Astrocyte of the spinal cord (primary cell): Measurements from ENCODE around the gene RGS6.

Experiments used
- DNase-seq: peaks from one replicate; pipeline ENCODE4 v3.0.0; 2011; ENCODE audit warnings: low read depth, low spot score
- H3K4me3 ChIP-seq: 2 replicates; pipeline ENCODE4 v1.5.1; 2011; ENCODE audit warnings: low read depth, mild to moderate bottlenecking, low read length, moderate library complexity
- CTCF ChIP-seq: IDR thresholded peaks from 2 replicates; pipeline ENCODE4 v1.5.1; 2012; ENCODE audit warnings: low read depth, mild to moderate bottlenecking, low read length, inconsistent platforms
- in situ Hi-C: cut with HindIII; loops from 2 replicates; pipeline ENCODE4 v1.10.0; 2017; ENCODE audit warnings: low sequenced_read_pairs

The RGS6 gene

GRCh38 chr14:72104011-72104613 lies 171.9 kb downstream of the RGS6 start:
- in situ Hi-C loops, result no loop called here
- H3K4me3 ChIP-seq, result no peak overlapping the region
- peak; percentile 48 for TF ChIP-seq CTCF
- DNase-seq, result no peak

- in situ Hi-C loops, result no loop called here
- no peak for TF ChIP-seq CTCF
- no peak for DNase-seq
- H3K4me3 ChIP-seq, result no peak overlapping the region
Observed at GRCh38 chr14:72111911-72112310, 179.7 kb downstream of the RGS6 start.

GRCh38 chr14:72118841-72119240 lies 186.6 kb downstream of the RGS6 start:
- TF ChIP-seq CTCF, result no peak
- H3K4me3 ChIP-seq, result no peak overlapping the region
- in situ Hi-C loops, result no loop called here
- no peak for DNase-seq

GRCh38 chr14:72120315-72120714 lies 188.1 kb downstream of the RGS6 start:
- H3K4me3 ChIP-seq, result no peak overlapping the region
- in situ Hi-C loops, result no loop called here
- TF ChIP-seq CTCF, result no peak
- no peak for DNase-seq

- in situ Hi-C loops, result no loop called here
- DNase-seq, result no peak
- no peak overlapping the region for H3K4me3 ChIP-seq
- TF ChIP-seq CTCF, result no peak
Observed at GRCh38 chr14:72123755-72124154, 191.5 kb downstream of the RGS6 start.

GRCh38 chr14:72124171-72124570 lies 191.9 kb downstream of the RGS6 start:
- TF ChIP-seq CTCF, result no peak
- in situ Hi-C loops, result no loop called here
- no peak overlapping the region for H3K4me3 ChIP-seq
- DNase-seq, result no peak

- no peak overlapping the region for H3K4me3 ChIP-seq
- TF ChIP-seq CTCF, result no peak
- DNase-seq, result no peak
- in situ Hi-C loops, result no loop called here
Observed at GRCh38 chr14:72126091-72126490, 193.9 kb downstream of the RGS6 start.
